Right ventricle myocardium superior (tissue), 1 donor: ENCODE results near the gene PCDH12. TPM values are rescaled to one million over a fixed set of nuclear protein-coding genes. Genes with fewer than 3 reads are reported as not detected.

Experiments used
- ATAC-seq: fragments of 200-7000 bp; cut with Tn5 transposase; one replicate; pipeline ENCODE4 v1.9.1; 2020; ENCODE audit warnings: mild to moderate bottlenecking; ENCODE audit not compliant: poor library complexity
- DNase-seq: peaks from one replicate; pipeline ENCODE4 v3.0.0-alpha.2; 2020
- intact Hi-C: fragments of 100-400 bp; cut with DNase I; formaldehyde crosslinking; loops from one replicate; pipeline ENCODE4 v1.11.2; 2022
- total RNA-seq: library from RNA; stranded (reverse); fragmentation: NEBNext Ultra II Directional; extraction: Animal tissue kit (Norgen Biotek cat#: 25700); gene quantifications from one replicate; pipeline ENCODE4 v1.2.1, GENCODE V29; 2021
- donor health status: DM: no; HTN: yes; CAD: no; lungs with severe emphysema.

The PCDH12 gene
- total RNA-seq, 1 donor from 2014 or later: 9.2 TPM

GRCh38 chr5:141969783-141970771 lies 12.1 kb upstream of the PCDH12 start:
- DNase-seq (no peak), ATAC-seq (peak; percentile 20)
- intact Hi-C loops: loop anchor here (10.0 kb wide), 1 partner anchor 85 kb away; no protein-coding TSS in a partner anchor

GRCh38 chr5:141968914-141969608 lies 11.1 kb upstream of the PCDH12 start, which contains the start of gene RNF14:
RNF14 (plus strand) TSS chr5:141969105; CDS start chr5:141973589, 4,484 bp downstream.
- ATAC-seq (peak; percentile 99), DNase-seq (peak; percentile 97)
- intact Hi-C loops: loop anchor here (10.0 kb wide), 1 partner anchor 84 kb away; no protein-coding TSS in a partner anchor

GRCh38 chr5:141966963-141967333 lies 8.9 kb upstream of the PCDH12 start:
- no peak for DNase-seq
- no peak for ATAC-seq
- intact Hi-C loops: loop anchor here (10.0 kb wide), 1 partner anchor 82 kb away; no protein-coding TSS in a partner anchor

- ATAC-seq: no peak
- no peak for DNase-seq
- intact Hi-C loops: loop anchor here (10.0 kb wide), 1 partner anchor 82 kb away; no protein-coding TSS in a partner anchor
These were observed 8.4 kb upstream of the PCDH12 start for GRCh38 chr5:141966275-141966962.

- ATAC-seq: no peak
- intact Hi-C loops: loop anchor here (10.0 kb wide), 1 partner anchor 80 kb away; no protein-coding TSS in a partner anchor
- no peak for DNase-seq
These were observed 7.1 kb upstream of the PCDH12 start for GRCh38 chr5:141965071-141965470.

- intact Hi-C loops: loop anchor here (5.0 to 10.0 kb wide), 2 partner anchors 79 to 271 kb away; no protein-coding TSS in a partner anchor
- DNase-seq (no peak), ATAC-seq (no peak)
These were observed 5.7 kb upstream of the PCDH12 start for GRCh38 chr5:141963701-141964100.

GRCh38 chr5:141961466-141961865 lies 3.5 kb upstream of the PCDH12 start:
- intact Hi-C loops: loop anchor here (5.0 to 10.0 kb wide), 2 partner anchors 77 to 269 kb away; no protein-coding TSS in a partner anchor
- no peak for DNase-seq
- ATAC-seq: no peak

- ATAC-seq (peak; percentile 89), DNase-seq (peak; percentile 92)
- intact Hi-C loops: loop anchor here (5.0 to 10.0 kb wide), 2 partner anchors 76 to 268 kb away; no protein-coding TSS in a partner anchor
These were observed 2.7 kb upstream of the PCDH12 start for GRCh38 chr5:141960449-141961323.

- intact Hi-C loops: loop anchor here (5.0 to 10.0 kb wide), 2 partner anchors 75 to 268 kb away; no protein-coding TSS in a partner anchor
- no peak for DNase-seq
- ATAC-seq: peak; percentile 29
These were observed 2.0 kb upstream of the PCDH12 start for GRCh38 chr5:141960018-141960417.

- DNase-seq (no peak), ATAC-seq (peak; percentile 45)
- intact Hi-C loops: loop anchor here (5.0 kb wide), 1 partner anchor 36 kb away; the partner anchor contains the start of gene DELE1
These were observed 657 bp upstream of the PCDH12 start for GRCh38 chr5:141958546-141959172.

- ATAC-seq (no peak), DNase-seq (no peak)
- intact Hi-C loops: loop anchor here (5.0 kb wide), 1 partner anchor 35 kb away; the partner anchor contains the start of gene DELE1
These were observed 520 bp downstream of the PCDH12 start for GRCh38 chr5:141957367-141957996.

- no peak for ATAC-seq
- intact Hi-C loops: no loop called here
- DNase-seq: no peak
These were observed 3.8 kb downstream of the PCDH12 start for GRCh38 chr5:141954194-141954593.

- ATAC-seq (no peak), DNase-seq (no peak)
- intact Hi-C loops: no loop called here
These were observed 6.0 kb downstream of the PCDH12 start for GRCh38 chr5:141952020-141952419.

GRCh38 chr5:141951332-141951781 lies 6.6 kb downstream of the PCDH12 start:
- ATAC-seq (peak; percentile 35), DNase-seq (no peak)
- intact Hi-C loops: no loop called here

- ATAC-seq: no peak
- intact Hi-C loops: no loop called here
- no peak for DNase-seq
These were observed 7.6 kb downstream of the PCDH12 start for GRCh38 chr5:141950207-141951005.

- intact Hi-C loops: no loop called here
- DNase-seq (no peak), ATAC-seq (no peak)
These were observed 8.5 kb downstream of the PCDH12 start for GRCh38 chr5:141949511-141949910.
